ENCODE data around the gene LPP. TPM values are rescaled to one million over a fixed set of nuclear protein-coding genes. Genes with fewer than 3 reads are reported as not detected.

Gene LPP
- total RNA-seq, 3 donors from 2014 or later = 262 to 816 (median 325) TPM

DNA sequence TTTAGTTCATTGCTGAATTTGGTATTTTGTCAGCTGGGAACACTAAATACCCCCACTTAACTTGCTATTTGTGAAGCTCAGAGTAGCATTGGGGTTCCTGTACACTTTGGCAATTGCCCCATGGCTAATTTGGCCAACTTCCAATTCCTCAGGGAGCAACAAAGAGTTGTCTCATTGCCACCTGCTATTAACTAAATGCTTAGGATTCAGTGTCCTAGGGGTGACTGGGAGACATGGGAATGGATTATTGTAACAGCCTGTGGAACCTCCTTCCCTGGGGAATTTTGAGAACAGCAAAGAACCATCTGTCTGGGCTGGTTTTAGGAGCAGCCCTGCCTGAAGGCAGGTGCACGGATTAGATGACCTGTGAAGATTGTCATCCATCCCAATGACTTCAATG, 580.4 kb downstream of the LPP start:
- no peaks in the 10 kb centered on the region for H3K36me3 ChIP-seq (ENCODE audit: low read depth)
- H3K9me3 ChIP-seq = no peaks in the 10 kb centered on the region
- no peaks in the 10 kb centered on the region for H3K4me1 ChIP-seq (ENCODE audit: low read depth)
- ATAC-seq (no peak), DNase-seq (no peak)
- intact Hi-C loops (cut with DNase I, micrococcal nuclease) = no loop called here
- no peak overlapping the region for H3K4me3 ChIP-seq
- TF ChIP-seq, protein P1, sequence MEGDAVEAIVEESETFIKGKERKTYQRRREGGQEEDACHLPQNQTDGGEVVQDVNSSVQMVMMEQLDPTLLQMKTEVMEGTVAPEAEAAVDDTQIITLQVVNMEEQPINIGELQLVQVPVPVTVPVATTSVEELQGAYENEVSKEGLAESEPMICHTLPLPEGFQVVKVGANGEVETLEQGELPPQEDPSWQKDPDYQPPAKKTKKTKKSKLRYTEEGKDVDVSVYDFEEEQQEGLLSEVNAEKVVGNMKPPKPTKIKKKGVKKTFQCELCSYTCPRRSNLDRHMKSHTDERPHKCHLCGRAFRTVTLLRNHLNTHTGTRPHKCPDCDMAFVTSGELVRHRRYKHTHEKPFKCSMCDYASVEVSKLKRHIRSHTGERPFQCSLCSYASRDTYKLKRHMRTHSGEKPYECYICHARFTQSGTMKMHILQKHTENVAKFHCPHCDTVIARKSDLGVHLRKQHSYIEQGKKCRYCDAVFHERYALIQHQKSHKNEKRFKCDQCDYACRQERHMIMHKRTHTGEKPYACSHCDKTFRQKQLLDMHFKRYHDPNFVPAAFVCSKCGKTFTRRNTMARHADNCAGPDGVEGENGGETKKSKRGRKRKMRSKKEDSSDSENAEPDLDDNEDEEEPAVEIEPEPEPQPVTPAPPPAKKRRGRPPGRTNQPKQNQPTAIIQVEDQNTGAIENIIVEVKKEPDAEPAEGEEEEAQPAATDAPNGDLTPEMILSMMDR (IDR thresholded peaks at IDR 0.05) = no peak

DNA sequence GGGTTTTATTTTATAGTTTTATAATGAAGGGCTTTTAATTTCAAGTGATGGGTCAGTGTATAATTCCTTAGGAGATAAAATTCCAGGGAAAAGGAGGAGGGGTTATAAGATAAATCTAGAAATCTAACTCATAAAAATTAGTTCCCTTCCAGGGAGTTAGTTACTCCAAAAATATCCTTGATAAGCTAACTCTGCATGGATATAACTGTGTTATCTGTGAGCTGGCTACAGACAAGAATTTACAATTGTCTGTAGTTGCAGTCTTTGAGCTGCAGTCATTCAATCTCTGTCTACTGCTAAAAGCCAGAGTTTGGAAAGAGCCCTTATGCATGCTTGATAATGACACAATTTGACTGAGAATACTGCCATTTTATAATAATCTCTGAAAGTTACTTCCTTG, 585.6 kb downstream of the LPP start:
- DNase-seq (no peak), ATAC-seq (no peak)
- intact Hi-C loops (cut with DNase I, micrococcal nuclease) = no loop called here
- H3K9me3 ChIP-seq = no peaks in the 10 kb centered on the region
- H3K36me3 ChIP-seq (ENCODE audit: low read depth) = no peaks in the 10 kb centered on the region
- TF ChIP-seq, protein P1 (IDR thresholded peaks at IDR 0.05) = no peak
- H3K4me1 ChIP-seq (ENCODE audit: low read depth) = no peaks in the 10 kb centered on the region
- H3K4me3 ChIP-seq = no peak overlapping the region

DNA sequence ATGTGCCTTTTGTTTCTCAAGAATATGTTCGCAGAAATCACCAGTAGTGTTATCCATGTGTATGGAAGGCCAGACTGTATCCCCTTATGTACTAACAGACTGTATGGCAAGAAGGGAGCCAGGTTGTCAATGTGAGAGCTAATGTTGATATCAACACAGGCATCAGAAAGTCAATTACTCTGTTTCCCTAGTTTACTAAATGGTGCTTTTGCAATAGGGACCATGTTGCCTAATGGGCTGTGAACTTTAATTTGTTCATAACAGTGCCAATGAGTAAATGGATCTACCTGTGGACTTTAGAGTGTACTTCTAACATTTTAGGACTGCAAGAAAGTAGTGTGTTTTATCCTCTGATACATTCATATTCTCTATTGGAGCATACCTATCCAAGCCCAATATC, 586.1 kb downstream of the LPP start:
- Histone ChIP-seq H3K36me3 (ENCODE audit: low read depth) (no peaks in the 10 kb centered on the region), H3K4me1 (ENCODE audit: low read depth) (no peaks in the 10 kb centered on the region), H3K4me3 (no peak overlapping the region), H3K9me3 (no peaks in the 10 kb centered on the region)
- TF ChIP-seq, protein P1 (IDR thresholded peaks at IDR 0.05) = no peak
- no peak for ATAC-seq
- intact Hi-C loops (cut with DNase I, micrococcal nuclease) = no loop called here
- DNase-seq = no peak

DNA sequence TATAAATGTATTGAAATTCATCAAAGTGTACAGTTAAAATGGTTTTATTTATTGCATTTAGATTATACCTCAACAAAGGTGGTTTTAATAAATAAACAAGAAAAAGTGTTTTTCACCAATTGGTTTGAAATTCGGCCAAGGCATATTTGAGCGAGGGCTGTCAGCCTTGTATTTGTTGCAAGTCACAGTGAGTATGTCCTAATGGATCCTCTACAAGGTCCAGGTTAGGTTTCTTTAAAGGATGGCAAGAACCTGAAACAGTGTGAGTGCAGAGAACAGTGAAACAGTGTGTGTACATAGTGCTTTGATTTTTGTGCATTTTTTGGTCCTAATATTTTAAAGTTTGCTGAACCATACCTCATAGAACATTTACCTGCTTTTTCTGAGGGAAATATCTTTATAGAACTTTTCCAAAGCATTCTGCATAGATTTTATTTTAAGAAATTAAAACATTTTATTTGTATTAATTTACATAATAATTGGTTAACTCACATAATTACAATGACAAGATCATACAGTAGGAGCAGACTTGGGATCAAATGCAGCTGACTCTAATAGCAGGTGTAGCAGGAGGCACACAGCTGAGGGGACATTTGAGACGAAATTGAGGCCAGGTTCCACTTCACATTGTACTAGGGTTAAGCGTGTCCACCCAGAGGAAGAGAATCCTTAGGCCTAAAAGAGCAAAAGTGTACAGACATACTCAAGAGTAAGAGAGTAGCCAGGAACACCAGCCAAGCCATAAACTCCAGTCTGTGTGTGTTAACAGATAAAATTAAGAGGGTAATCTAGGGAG, 589.0 kb downstream of the LPP start:
- intact Hi-C loops (cut with DNase I, micrococcal nuclease) = no loop called here
- Histone ChIP-seq H3K9me3 (no peaks in the 10 kb centered on the region), H3K4me3 (no peak overlapping the region), H3K4me1 (ENCODE audit: low read depth) (no peaks in the 10 kb centered on the region), H3K36me3 (ENCODE audit: low read depth) (no peaks in the 10 kb centered on the region)
- TF ChIP-seq, protein P1 (IDR thresholded peaks at IDR 0.05) = no peak
- ATAC-seq (no peak), DNase-seq (no peak)

DNA sequence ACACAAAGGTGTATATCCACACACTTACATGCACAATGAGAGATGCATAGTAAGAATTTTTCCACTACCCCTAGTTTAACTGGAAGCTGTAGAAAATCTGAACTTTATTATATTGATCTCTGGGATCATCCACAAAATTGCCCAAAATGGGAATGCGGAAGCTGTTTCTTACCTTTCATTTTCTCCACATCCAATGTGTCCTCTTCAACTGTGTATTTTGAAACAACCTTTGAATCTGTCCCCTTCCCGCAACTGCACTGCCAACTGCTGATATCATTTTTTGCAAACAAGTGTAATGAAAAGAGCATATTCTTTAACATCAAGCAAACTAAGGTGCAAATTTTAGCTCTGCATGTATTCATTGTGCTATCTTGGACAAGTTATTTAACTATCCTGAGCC, 590.2 kb downstream of the LPP start:
- DNase-seq (no peak), ATAC-seq (no peak)
- Histone ChIP-seq H3K4me3 (no peak overlapping the region), H3K36me3 (ENCODE audit: low read depth) (no peaks in the 10 kb centered on the region), H3K9me3 (no peaks in the 10 kb centered on the region), H3K4me1 (ENCODE audit: low read depth) (no peaks in the 10 kb centered on the region)
- TF ChIP-seq, protein P1 (IDR thresholded peaks at IDR 0.05) = no peak
- intact Hi-C loops (cut with DNase I, micrococcal nuclease) = no loop called here
